RKO (cell line): ENCODE results near the gene GLIS1.

Source experiments
- DNase-seq: peaks from one replicate; pipeline ENCODE4 v3.0.0-alpha.2; 2016; ENCODE audit warnings: low spot score

GLIS1 gene

DNA sequence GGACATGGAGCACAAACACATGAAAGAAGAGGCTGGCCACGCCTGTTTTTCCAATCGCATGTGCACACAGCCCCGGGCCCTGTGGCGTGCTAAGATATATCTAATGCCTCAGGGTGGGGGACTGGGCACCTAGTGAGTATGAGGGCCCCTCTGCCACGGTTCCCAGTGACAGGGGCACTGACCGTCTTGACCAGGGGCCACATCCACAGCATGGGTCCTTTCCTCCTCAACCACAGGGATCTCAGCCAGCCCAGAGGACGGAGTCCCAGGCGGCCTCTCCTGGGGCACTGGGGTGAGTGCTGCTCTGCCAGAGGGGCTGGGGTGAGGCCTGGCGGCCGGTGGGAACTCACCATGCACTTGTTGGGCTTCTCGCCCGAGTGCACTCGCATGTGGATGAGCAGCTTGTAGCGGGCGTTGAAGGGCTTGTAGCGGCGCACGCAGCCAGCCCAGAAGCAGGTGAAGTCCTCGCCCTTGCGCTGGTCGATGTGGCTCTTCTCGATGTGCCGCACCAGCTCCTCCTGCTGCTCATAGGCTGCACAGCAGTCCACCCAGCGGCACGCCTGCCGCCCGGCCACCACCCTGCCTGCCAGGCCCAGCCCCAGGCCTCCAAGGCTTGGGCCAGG lies 145.1 kb downstream of the GLIS1 start:
- DNase-seq, result no peak

DNA sequence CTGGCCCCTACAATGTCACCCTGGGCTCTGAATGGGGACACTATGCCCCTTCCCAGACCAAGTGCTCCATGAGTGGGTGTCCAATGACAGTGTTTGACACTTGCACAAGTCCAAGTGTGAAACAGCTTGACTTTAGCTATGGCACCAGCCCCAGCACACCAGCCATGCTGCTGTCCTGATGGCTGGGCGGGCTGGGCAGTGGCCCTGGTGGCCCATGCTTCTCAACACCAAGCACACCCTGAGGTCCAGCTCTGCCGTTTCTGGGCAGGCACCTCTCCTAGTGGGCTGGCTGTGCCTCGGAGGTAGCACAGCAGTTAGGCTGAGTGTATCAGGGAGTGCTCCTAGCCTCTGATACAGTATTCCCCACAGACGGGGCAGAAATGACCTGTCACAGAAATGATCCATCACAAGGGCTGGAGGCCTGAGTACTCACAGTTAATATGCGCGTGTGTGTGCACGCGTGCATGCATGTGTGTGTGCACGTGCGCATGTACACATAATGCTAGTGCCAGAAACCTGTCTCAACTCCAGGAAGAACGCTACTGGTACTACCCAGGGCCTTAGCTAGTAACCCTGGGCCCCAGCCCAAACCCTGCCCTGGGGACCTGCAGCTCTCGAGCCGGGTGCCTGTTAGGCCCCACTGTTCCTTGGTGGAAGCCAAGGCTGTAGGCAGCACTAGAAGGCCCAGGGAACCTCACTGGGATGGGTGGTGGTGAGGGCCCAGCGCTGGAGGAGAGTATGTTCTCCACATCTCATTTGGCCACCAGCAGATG lies 145.8 kb downstream of the GLIS1 start:
- no peak for DNase-seq

DNA sequence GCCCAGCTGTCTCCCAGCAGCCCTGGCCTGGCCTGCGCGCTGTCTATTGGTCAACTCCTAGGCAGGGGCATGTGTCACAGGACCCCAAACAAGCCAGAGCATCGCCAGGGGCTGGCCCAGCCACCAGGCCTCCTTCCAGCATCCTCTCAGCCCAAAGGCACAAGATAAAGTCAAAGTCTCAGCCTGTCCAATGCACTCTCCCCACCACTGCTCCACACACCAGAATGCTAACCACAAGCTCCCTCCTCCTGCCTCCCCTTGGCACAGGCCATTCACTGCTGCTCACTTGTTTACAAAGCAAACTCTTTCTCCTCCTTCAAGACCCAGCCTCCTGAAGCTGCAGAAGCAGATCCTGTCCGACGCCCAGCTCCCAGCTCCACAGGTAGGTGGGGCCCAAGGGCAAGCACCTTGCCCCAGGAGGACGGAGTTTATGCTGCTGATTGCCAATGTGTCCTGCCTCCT lies 146.4 kb downstream of the GLIS1 start:
- DNase-seq, result no peak

DNA sequence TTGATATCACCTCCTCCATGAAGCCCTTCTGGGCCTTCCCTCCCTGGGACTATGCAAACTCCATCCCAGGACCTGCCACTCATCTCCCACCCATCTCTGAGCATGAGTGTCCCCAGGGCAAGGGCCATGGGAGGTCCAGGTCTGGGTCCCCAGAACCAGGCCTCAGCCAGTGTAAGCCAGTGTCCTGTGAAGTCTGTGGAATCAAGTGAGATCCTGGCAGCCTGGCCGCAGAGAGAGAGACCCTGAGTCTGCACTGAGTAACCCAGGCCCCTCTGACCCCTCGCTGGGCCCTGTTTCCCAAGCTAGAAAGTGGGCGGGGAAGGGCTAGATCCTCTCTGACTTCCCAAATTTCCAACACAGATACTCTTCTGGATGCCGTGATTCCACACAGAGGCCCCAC lies 147.0 kb downstream of the GLIS1 start:
- no peak for DNase-seq

DNA sequence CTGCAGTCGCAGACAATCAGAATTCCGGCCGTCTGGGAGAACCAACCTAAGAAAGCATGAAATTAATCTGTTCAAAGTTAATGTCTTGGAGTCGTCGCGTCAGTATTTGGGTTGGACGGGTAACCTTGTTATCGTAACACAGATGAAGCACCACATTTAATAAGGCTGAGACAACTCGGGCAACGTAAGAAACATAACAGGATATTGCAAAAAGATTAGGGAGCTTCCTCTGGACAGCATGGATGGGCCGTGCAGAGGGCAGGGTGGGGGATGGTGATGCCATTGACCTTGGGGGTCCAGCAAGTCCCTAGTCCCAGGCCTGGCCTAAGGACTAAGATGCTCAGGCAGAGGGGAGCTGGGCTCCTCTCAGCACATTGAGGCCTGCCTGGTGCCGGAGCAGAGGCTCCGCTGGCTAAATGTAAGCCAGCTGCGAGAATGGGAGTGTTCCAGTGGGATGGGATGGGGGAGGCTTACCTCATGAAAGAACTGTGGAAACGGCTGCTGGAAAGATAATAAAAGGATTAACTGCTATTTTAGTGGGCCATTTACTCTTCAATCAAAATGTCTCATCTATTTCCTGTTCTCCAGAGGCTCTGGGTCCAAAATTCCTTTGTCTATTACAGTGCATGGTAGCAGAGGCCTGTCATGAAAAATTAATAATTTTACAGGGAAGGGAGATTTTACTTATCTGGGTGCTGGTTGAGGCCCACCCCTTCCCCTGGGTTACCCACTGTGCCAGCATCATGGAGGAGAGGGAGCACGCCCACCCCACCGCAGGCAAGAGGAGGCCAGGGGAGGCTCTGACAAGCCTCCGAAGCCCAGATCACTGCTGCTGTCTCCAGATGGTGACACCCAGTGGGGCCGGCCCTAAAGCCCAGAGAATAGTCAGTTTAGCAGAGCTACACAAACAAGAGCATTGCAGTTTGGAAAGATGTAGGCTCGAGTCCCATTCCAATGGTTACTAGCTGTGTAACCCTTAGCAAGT lies 148.1 kb downstream of the GLIS1 start:
- no peak for DNase-seq

DNA sequence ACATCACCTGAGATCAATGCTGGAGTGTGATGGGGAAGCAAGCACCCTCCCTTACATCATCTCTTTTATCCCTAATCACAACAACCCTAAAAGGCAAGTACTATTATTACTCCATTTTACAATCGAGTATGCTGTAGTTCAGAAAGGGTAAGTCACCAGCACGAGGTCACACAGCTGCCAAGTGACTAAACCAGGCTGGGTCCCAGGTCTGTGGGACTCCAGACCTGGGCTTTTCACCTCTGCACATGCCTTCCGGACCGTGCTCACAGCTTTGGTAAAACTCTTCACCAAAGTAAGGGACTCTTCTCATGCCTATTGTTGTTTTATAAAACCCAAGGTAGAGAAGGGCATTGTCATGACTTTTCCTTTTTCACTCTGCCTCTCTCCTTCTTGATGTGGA lies 148.9 kb downstream of the GLIS1 start:
- DNase-seq, result no peak

DNA sequence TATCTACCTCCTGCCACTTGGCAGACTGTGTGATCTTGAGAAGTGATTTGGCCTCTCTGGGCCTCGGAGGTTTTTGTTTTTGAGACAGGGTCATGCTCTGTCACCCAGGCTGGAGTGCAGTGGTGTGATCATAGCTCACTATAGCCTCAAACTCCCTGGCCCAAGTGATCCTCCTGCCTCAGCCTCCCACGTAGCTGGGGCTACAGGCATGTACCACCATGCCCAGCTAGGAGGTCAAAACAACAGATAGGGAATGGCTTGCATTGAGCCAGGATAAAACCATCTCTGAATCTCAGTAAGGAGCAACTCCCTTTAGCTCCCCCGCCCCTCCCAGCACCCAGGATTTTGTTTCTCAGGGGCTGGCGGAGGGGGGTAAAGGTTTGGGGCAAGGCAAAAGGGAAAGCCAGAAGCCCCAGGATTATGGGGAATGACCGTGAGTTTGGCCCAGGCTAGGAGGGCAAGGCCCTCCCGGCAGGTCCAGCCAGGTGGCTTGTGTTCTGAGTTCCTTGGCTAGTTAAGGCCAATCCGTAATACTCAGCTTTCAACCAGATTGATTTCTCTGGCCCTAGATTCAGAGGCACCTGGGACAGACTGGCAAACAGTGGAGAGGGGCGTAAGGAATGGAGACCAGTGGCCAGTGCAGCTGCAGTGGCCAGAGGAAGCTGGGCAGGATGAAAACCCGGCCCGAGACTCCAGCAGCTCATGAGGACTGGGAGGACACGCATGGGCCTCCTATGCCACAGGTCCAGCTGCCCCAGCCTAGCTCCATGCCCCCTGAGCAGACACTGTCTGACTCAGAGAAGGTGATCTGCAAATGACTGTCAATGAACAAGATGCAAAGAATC lies 149.7 kb downstream of the GLIS1 start:
- no peak for DNase-seq

DNA sequence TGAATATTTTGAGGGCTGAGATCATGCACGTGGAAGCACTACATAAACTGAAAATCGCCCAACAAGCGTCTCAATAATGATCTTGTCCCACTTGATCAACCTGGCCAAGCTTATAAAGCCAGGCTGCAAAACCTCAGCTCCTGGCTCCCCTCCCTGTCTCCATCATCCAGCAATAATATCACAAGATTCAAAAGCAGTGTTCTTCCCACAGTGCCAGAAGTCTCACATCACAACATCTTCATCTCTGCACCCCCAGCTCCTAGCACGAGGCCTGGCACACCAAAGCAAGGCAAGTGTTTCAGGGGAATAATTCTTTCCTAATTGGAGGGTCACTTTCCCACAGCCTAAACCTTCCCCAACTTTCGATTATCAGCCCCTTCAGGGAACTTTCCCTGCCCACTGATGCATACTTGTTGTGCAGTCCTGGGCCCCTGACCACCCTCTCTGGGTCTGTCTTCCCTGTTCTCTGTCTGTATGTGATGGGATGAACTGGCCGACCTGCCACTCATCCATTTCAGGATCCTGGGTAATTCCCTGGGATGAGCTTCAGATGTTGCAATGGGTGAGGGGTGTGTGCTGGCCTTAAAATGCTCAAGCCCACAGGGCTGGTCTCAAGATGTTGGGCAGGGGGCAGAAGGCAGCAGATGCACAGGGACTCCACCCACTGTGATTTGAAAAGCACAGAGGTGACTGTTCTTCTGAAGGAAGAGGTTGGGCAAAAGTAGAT lies 150.7 kb downstream of the GLIS1 start:
- DNase-seq, result no peak

DNA sequence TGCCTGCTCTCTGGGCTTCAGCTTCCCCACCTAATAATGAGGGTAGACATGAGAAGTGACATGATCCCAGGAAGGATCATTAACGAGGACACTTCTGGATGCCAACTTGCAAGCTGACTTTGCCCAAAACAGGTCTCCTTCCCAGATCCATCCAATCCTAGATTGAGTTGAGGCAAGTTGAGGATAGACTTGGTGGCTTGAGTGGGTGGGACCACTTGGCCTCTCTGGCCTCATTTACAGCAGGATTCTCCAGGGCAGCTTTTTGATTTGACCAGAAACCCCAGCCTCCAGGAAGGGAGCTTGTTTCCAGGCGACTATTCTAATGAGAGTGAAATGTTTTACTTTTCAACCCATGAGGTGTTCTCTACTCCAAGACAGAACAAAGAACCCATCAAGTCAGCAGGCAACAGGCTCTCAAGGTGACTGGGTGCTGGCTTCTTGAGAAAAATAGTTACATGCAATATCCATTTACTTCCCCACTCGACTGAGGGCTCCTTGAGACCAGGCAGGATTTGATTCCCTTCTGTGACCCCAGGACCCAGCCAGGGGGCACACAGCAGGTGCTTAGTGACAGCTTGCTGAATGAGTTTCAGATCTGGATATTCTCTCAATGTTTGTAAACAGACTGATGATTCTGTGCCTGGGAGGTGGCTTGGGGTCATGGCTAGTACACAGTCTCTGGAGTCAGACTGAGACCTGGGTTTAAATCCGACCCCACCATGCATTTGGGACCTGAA lies 151.5 kb downstream of the GLIS1 start:
- DNase-seq, result no peak

DNA sequence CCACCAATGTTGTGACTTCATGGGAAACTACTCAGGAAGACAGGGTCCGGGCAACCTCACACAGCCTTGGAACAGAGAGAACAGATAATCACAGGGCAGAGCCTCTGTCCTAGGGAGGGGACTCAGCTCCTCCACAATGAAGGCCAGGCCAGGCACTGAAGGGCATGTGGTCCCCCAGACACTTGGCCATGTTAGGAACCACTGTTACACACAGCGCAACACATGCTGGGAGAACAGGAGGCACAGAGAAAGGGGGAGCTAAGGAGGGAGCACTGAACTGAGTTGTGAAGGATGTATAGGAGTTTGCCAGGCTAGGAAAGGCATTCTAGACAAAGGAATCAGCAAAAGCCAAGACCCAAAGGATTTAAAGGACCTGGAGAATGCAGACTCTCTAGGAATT lies 152.2 kb downstream of the GLIS1 start:
- no peak for DNase-seq

DNA sequence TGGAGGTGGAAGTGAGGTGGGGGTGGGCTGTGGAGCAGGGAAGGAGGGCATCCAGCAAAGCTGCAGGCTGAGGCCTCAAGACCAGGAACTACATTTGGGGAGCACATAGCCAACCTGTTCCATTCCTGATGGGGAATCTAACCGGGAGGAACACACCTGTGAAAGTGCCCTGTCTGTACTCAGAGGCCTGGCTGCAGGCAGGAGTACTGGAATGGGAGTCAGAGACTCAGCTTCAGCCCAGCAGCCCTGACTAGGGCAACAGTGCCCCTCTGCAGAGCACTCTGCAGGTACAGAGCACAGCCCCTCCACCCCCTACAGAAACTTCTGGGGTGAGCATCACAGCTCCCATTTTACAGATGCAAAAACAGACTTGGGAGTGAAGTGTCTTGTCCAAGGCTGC lies 153.4 kb downstream of the GLIS1 start:
- no peak for DNase-seq

DNA sequence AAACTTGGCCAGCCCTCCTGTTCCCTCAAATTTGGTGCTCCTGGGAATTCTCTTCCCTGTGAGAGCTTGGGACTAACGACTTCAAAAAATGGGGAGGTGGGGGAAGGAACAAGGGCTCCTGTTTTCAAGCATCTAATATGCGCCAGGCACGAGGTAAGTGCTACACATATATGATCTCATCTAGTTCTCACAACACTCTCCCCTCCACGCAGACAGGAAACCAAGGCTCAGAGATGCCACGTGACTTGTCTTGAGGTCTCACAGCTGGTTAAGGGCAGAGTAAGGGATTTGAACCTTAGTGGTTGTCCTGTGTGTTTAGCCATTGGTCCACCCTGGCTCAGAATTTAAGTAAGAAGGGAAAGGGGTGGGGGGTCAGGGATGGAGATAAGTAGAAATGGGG lies 153.8 kb downstream of the GLIS1 start:
- no peak for DNase-seq

DNA sequence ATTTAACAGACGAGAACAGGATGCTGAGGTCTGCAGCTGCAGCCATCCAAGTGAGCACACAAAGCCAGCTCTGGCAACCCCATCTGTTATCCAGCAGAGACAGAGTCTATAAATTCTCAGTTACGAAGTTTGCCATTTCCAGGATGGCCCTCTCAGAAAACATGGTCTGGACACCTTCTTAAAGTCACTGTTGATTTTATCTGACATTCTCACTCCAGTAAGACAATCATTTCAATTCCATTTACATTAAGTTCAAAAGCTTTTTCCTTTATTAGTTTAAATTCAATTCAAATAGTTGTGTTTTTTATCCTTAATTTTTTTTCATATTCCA lies 154.2 kb downstream of the GLIS1 start:
- no peak for DNase-seq

DNA sequence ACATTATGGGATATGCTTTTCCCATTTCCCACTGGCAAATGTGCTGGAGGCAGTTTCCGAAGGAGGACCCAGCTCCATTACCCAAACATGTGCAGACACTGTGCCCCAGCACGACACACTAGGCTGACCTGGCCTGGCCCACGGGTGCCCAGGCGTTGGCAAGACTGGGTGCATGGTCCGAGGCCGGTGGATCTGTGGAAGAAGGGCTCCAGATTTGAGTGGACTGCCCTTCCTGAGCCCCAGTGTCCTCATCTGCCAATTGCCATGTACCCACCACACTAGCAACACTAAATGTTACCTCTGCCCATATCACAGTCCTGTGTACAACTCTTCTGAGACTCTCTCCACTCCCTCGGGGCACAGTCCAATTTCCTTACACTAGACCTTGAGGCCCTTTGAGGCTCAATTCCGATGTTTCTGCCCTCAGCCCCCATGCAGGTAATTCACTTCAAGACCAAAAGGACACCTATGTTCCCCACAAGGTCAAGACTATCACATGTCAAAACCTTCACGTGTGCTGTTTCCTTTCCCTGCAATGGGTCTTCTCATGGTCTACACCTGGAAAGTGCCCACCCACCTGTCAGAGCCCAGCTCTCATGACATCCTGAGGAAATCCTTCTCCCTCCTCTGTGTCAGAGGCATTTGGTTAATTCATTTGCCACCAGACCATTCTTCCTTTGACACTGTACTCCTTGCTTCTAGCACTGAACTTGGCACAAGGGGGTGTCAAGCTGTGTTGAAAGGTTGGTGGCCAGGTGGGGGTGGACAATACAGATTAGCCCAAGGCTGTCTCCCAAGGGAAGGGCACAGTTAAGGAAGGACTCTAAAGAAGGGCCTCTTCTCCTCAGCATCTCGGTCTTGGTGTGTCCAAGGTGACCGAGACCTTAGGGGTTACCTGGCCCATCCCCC lies 154.8 kb downstream of the GLIS1 start:
- no peak for DNase-seq

DNA sequence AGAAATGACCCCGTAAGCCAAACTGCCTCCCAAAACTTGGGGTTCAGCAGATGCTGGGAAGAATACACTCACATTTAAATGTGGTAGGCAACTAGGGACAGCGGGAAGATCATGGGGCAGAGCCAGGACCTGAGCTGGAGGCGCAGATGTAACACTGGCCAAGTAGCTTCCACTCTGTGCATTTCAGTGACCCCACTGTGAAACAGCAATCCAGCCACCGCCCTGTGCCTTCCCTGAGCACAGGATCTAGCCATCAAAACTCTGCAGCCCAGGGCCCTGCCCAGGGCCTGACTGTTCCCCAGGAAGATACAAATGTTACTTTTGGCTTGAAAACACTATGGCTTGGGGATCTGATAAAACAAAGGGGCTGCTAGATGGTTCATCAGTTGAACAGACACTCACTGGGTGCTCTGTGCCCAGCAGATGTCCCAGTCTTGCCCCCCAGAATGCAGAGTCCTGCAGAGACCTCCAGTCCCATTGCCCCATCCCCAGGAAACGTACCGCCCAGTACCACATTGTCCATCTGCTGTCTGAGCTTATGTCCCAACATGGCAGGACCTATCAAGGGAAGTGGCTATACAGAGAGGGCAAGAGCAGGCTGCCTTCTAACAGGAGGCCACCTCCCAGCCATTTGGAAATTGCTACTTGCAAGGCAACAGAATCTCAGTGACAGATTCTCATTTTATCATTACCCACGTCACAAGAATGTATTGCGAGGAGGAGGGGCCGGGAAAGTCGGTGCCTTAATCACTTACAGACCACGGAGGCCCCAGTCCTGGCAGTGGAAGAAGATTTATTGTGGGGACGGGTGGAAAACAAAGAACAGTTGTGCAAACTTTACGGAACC lies 155.7 kb downstream of the GLIS1 start:
- no peak for DNase-seq

DNA sequence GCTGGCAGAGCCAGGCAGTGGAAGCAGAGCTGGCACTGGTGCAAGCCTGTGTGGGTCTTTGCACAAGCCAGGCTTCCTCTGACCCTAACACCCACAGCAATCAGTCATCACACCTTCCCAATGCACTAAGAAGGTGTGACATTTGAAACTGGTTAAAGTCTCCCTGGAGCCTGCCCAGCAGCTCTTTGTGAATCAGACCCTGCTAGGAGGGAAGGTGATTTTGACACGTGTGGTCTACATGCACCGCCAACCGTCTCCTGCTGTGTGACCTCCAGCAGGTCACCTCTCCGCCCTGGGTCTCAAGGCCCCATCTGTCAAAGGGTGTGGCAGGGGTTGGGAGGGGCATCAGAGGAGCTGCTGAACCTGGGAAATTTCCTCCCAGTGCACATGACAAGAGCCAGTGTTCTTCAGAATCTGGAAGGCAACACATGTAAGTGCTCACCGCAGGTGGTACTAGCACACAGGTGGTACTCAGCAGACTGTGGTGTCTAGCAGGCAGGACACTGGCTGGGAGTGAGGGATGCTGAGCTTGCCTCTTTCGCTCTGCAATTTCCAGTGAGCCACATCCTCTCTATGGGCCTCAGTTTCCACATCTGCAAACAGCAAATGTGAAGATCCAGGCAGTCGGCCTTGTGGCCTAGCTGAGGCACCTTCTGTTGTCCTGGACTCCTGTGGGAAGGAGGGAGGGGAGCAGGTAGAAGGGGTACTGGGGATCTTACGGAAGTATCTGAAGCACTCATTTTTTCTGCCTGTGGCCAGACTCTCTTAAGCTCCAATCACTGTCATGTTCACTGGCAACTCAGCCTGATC lies 156.5 kb downstream of the GLIS1 start:
- DNase-seq, result no peak

DNA sequence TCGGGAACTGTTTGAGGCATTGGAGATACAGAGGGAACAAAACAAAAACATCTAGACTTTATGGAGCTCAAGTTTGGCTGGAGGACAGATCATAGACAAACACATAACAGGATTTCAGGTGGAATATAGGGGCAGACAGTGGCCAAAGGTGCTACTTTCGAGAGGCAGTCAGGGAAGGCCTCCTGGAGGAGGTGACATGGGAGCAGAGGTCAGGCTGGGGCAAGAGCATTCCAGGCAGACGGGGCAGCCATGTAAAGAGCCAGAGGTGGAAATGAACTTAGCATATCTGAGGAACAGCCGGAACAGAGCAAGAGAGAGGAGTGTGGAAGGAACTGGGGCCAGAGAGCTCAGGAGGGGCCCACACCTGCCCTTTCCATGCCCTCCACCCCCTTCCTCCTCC lies 157.5 kb downstream of the GLIS1 start:
- no peak for DNase-seq
